HEK293 (cell line): ENCODE results near the gene ATRAID.

Experiments used
- SP2 ChIP-seq: fragments of 450-650 bp; formaldehyde crosslinking; IDR thresholded peaks from 2 replicates; pipeline ENCODE4 v1.5.1; 2016; ENCODE audit warnings: missing biosample characterization, missing genetic modification characterization
- YY1 ChIP-seq: fragments of 450-650 bp; formaldehyde crosslinking; IDR thresholded peaks from 2 replicates; pipeline ENCODE4 v1.5.1; 2018; ENCODE audit warnings: missing biosample characterization, missing genetic modification characterization

DNA sequence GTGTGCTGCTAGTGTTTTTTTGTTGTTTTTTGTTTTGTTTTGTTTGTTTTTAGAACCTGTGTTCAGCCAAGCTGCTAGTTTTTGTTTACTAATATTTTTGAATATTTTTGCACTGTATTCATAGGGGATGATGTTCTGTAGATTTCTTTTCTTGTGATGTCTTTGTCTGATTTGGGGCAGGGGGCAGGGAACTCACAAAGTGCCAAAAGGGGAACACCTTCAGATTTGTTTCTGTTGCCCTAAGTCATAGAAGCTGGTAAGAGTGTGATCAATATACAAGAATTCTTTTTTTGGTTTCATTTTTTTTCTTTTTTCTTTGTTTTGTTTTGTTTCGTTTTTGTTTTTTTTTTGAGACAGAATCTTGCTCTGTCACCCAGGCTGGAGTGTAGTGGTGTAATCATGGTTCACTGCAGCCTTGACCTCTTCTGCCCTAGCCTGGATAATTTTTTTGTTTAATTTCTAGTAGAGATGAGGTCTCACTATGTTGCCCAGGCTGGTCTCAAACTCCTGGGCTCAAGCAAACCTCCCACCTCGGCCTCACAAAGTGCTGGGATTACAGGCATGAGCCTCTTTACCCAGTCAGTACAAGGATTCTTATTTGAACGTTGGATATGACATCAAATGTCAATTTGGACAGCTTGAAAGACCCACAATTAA, 32.4 kb upstream of the ATRAID start:
- TF ChIP-seq YY1 (no peak), SP2 (tag by site-specific recombination) (no peak)
